Measurements from ENCODE around the gene ENTPD8.

- TF ChIP-seq SIN3B (IDR thresholded peaks at IDR 0.05; ENCODE audit: low read length) (no peak), HNRNPK (IDR thresholded peaks at IDR 0.05; ENCODE audit: low read depth, low read length, poor library complexity, severe bottlenecking) (no peak), ATRX (CRISPR knock-in tag; IDR thresholded peaks at IDR 0.05; ENCODE audit: borderline replicate concordance) (no peak), YY1 (IDR thresholded peaks at IDR 0.05; ENCODE audit: insufficient read depth, insufficient replicate concordance, low read depth, low read length) (no peak), ZNF792 (CRISPR knock-in tag; IDR thresholded peaks at IDR 0.05) (no peak), IRF2 (CRISPR knock-in tag; IDR thresholded peaks at IDR 0.05) (no peak), ELF3 (CRISPR knock-in tag; IDR thresholded peaks at IDR 0.05) (no peak), ZNF564 (CRISPR knock-in tag; IDR thresholded peaks at IDR 0.05) (no peak), JUND (CRISPR knock-in tag; IDR thresholded peaks at IDR 0.05) (no peak), PHB2 (IDR thresholded peaks at IDR 0.05; ENCODE audit: partially characterized antibody) (no peak), POLR2A (IDR thresholded peaks at IDR 0.05; ENCODE audit: insufficient read depth in 1 of 2, low read depth in 2 of 2, low read length in 2 of 2) (no peak)
- TF ChIP-seq, protein P1, sequence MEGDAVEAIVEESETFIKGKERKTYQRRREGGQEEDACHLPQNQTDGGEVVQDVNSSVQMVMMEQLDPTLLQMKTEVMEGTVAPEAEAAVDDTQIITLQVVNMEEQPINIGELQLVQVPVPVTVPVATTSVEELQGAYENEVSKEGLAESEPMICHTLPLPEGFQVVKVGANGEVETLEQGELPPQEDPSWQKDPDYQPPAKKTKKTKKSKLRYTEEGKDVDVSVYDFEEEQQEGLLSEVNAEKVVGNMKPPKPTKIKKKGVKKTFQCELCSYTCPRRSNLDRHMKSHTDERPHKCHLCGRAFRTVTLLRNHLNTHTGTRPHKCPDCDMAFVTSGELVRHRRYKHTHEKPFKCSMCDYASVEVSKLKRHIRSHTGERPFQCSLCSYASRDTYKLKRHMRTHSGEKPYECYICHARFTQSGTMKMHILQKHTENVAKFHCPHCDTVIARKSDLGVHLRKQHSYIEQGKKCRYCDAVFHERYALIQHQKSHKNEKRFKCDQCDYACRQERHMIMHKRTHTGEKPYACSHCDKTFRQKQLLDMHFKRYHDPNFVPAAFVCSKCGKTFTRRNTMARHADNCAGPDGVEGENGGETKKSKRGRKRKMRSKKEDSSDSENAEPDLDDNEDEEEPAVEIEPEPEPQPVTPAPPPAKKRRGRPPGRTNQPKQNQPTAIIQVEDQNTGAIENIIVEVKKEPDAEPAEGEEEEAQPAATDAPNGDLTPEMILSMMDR (CRISPR knock-in tag; IDR thresholded peaks at IDR 0.05) = no peak
Measured at GRCh38 chr9:137387114-137387890, 53.9 kb downstream of the ENTPD8 start.
